GM06990 (cell line): Measurements from ENCODE around the gene MED9.

Source experiments
- DNase-seq: peaks from one replicate; pipeline ENCODE4 v3.0.0-alpha.2; 2011; ENCODE audit not compliant: insufficient read length; ENCODE audit errors: extremely low read depth
- H3K27me3 ChIP-seq: replicated peaks from 2 replicates; pipeline ENCODE4 v1.6.0; 2011; ENCODE audit warnings: low read length; ENCODE audit not compliant: control insufficient read depth, insufficient read depth
- H3K36me3 ChIP-seq: 2 replicates; pipeline ENCODE4 v1.5.1; 2011; ENCODE audit warnings: low read length; ENCODE audit not compliant: control insufficient read depth, insufficient read depth
- H3K4me3 ChIP-seq: replicated peaks from 2 replicates; pipeline ENCODE4 v1.5.1; 2011; ENCODE audit warnings: low read depth, mild to moderate bottlenecking, control low read depth, low read length
- CTCF ChIP-seq: IDR thresholded peaks from 2 replicates; pipeline ENCODE4 v1.5.1; 2011; ENCODE audit warnings: low read length, control low read depth, mild to moderate bottlenecking, inconsistent platforms; ENCODE audit not compliant: insufficient read depth, poor library complexity, severe bottlenecking

Gene MED9

DNA sequence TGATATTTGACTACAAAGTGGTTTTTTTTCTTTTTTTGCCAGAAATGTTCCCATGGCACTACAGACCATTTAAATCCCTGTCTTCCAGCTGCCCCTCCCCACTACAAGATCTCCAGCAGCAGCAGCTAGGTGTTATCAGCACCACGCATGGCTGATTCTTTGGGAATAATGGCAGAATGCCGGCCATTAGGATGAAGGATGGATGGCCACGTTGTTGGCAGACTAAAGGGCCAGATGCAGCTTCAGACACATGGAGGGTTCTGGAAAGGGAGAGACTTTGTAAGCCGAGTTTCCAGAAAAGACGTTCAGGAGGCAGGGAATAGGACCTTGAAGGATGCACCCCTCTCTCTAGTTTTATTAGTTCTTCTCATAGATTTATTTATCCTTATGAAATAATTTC is 10.3 kb upstream of the MED9 start:
- DNase-seq, result no peak
- Histone ChIP-seq H3K27me3 (no peaks in the 10 kb centered on the region; the same call in 1 of the 2 replicates), H3K36me3 (no peaks in the 10 kb centered on the region), H3K4me3 (no peak overlapping the region)
- no peak for TF ChIP-seq CTCF

DNA sequence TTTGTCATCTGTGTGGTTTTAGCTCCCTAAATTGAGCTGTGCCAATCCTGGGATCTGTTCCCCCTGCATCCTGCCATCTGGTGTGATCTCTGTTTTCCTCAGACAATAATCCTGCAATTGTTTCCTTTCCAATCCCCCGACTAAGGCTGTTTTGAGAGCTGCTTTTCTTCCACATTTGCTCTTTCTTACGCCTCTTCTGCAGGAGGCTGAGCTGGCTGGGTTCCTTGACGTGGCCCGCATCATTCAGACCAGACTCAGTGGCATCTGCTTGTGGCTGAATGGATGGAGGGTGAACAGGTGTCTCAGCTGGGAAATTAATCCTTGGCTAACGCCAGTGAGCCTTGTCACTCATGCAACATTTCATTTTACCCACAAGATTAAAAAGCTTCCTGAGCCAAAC is 9.8 kb upstream of the MED9 start:
- no peaks in the 10 kb centered on the region for H3K36me3 ChIP-seq
- H3K27me3 ChIP-seq, result no peaks in the 10 kb centered on the region; the same call in 1 of the 2 replicates
- TF ChIP-seq CTCF, result no peak
- no peak overlapping the region for H3K4me3 ChIP-seq
- no peak for DNase-seq

- Histone ChIP-seq H3K4me3 (no peak overlapping the region), H3K36me3 (no peaks in the 10 kb centered on the region), H3K27me3 (no peaks in the 10 kb centered on the region; the same call in 1 of the 2 replicates)
- TF ChIP-seq CTCF, result no peak
- no peak for DNase-seq
These were observed 9.1 kb upstream of the MED9 start for GRCh38 chr17:17467720-17468119.

DNA sequence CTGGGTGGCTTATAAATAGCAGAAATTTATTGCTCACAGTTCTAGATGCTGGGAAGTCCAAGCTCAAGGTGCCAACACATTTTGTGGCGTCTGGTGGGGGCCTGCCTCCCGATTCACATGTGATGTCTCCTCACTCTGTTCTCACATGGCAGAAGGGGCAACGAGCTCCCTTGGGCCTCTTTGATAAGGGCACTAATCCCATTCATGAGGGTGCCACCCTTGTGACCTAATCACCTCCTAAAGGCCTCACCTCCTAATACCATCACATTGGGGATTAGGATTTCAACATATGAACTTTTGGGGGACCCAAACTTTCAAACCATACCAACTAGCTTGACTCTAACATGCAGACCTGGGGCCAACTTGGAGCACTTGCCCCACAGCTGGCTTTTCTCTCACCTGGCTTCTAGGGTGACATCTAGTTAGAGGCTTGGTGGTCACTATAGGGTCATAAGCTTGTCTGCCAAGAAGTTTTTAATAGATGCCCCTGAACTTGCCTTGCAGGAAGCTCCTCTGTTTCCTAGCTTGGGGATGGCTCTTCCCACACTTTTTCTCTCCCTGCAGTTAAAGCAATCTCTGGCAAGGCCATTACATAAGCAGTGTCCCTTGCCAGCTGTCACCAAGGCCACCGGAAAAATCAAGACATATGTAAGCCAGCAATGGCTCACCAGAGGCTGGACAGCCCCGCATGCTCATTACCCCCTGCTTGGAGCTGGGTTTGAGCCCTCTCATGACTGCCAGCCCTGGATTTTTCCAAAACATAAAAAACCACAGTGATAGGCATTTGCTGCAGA is 8.4 kb upstream of the MED9 start:
- Histone ChIP-seq H3K27me3 (no peaks in the 10 kb centered on the region; the same call in 1 of the 2 replicates), H3K36me3 (no peaks in the 10 kb centered on the region), H3K4me3 (no peak overlapping the region)
- no peak for DNase-seq
- TF ChIP-seq CTCF, result no peak

DNA sequence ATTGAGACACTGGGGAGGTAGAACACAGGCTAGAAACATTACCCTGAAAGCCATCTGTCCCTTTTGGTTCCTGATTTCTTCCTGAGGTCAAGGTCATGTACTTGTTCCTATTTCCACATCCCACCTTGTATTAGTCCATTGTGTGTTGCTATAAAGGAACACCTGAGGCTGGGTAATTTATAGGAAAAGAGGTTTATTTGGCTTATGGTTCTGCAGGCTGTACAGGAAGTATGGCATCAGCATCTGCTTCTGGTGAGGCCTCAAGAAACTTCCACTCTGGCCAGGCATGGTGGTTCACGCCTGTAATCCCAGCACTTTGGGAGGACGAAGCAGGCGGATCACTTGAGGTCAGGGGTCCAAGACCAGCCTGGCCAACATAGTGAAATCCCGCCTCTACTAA is 7.4 kb upstream of the MED9 start:
- Histone ChIP-seq H3K4me3 (no peak overlapping the region), H3K36me3 (no peaks in the 10 kb centered on the region), H3K27me3 (no peaks in the 10 kb centered on the region; the same call in 1 of the 2 replicates)
- TF ChIP-seq CTCF, result no peak
- no peak for DNase-seq
